ENCODE data around the gene ASB8.

ASB8 gene

DNA sequence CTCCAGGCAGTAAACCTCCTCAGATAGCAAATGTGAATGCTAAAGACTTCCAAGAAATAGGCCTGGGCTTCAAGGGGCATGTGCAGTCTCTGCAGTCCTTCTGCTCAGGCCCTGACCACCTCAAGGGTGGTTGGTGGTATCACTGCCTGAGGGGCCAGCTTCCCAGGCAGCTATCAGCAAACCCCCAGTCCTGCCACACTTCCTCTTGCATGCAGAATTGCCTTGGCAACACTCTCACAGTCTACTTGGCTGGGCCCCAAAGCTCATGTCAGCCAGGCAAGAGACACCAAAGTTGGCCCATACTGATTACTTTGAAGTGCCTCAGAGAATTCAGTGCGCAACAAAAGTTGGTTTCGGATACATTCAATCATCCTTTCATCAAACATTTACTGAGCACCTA lies 3.5 kb upstream of the ASB8 start:
- DNase-seq (ENCODE audit: low spot score), result no peak
- H2BK5ac ChIP-seq (ENCODE audit: low read length), result no peak overlapping the region
- H3K18ac ChIP-seq (ENCODE audit: low read length), result no peak overlapping the region
- no peak overlapping the region for H2AFZ ChIP-seq (ENCODE audit: low read length)
- no peak overlapping the region for H2BK12ac ChIP-seq (ENCODE audit: low read length)
- H3K79me1 ChIP-seq (ENCODE audit: low read depth, low read length), result peaks cover 3% of the 10 kb centered on the region
- no peak overlapping the region for H2BK15ac ChIP-seq (ENCODE audit: low read length)
- peaks cover 0 to 3% of the 10 kb centered on the region in 2 donors for H3K4me1 ChIP-seq (ENCODE audit: control insufficient read depth in 2 of 2, insufficient read depth in 1 of 2, low read depth in 1 of 2, low read length in 2 of 2)
- no peak overlapping the region for H3K4me2 ChIP-seq (ENCODE audit: insufficient read depth, low read length, poor library complexity, severe bottlenecking)
- no peak overlapping the region for H2BK120ac ChIP-seq (ENCODE audit: low read depth, low read length)
- no peak overlapping the region for H3K9ac ChIP-seq (ENCODE audit: low read depth, low read length, poor library complexity)
- no peak overlapping the region for H4K8ac ChIP-seq (ENCODE audit: low read depth, low read length)
- H3K4ac ChIP-seq (ENCODE audit: low read length), result no peak overlapping the region
- no peak overlapping the region for H3K14ac ChIP-seq (ENCODE audit: low read length)
- H3K36me3 ChIP-seq (replicated peaks in 1 of 2; ENCODE audit: control insufficient read depth in 2 of 2, insufficient read depth in 2 of 2, low read length in 2 of 2), result no peaks in the 10 kb centered on the region
- H3K27ac ChIP-seq (replicated peaks; ENCODE audit: low read length), result no peak overlapping the region
- no peaks in the 10 kb centered on the region for H3K9me3 ChIP-seq (replicated peaks in 1 of 2; ENCODE audit: control insufficient read depth in 2 of 2, insufficient read depth in 1 of 2, low read depth in 1 of 2, low read length in 2 of 2)
- no peak overlapping the region for H2AK5ac ChIP-seq (ENCODE audit: low read depth, low read length)
- no peak overlapping the region for H3K4me3 ChIP-seq (ENCODE audit: low read length in 2 of 2)
- H3K27me3 ChIP-seq (ENCODE audit: control insufficient read depth in 3 of 3, insufficient read depth in 3 of 3, low read depth in 1 of 3, low read length in 3 of 3), result peaks cover 0 to 7% (median 0%) of the 10 kb centered on the region in 3 experiments
- H4K91ac ChIP-seq (ENCODE audit: low read depth, low read length, poor library complexity), result no peak overlapping the region
- no peak overlapping the region for H3K23ac ChIP-seq (ENCODE audit: low read depth, low read length, poor library complexity)
- WGBS, 2 donors (ENCODE audit: extremely low coverage in 2 of 2, insufficient read length in 2 of 2, insufficient replicate concordance in 1 of 2), result no CpG with 5 or more reads among the region's 2 CpGs

DNA sequence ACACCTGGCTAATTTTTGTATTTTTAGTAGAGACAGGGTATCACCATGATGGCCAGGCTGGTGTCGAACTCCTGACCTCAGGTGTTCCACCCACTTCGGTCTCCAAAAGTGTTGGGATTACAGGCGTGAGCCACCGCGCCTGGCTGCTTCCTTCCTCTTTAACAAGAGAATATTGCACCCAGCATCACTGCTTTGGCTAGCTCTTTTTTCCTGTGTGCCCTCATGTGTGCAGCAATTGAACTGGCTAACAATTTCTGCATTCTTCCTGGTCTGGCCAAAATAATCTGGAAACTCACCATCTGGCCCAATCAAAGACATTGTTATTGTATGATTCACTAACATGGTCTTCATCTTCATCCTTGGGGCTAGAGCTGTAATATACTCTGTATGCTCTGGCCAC lies 2.7 kb upstream of the ASB8 start:
- Histone ChIP-seq H3K9ac (ENCODE audit: low read depth, low read length, poor library complexity) (no peak overlapping the region), H3K27me3 (ENCODE audit: control insufficient read depth in 3 of 3, insufficient read depth in 3 of 3, low read depth in 1 of 3, low read length in 3 of 3) (peaks cover 0 to 7% (median 0%) of the 10 kb centered on the region in 3 experiments), H3K27ac (replicated peaks; ENCODE audit: low read length) (no peak overlapping the region), H2BK120ac (ENCODE audit: low read depth, low read length) (no peak overlapping the region), H4K8ac (ENCODE audit: low read depth, low read length) (no peak overlapping the region), H3K4me2 (ENCODE audit: insufficient read depth, low read length, poor library complexity, severe bottlenecking) (no peak overlapping the region), H2BK15ac (ENCODE audit: low read length) (no peak overlapping the region), H2BK5ac (ENCODE audit: low read length) (no peak overlapping the region), H3K18ac (ENCODE audit: low read length) (no peak overlapping the region), H3K4ac (ENCODE audit: low read length) (no peak overlapping the region), H3K36me3 (replicated peaks in 1 of 2; ENCODE audit: control insufficient read depth in 2 of 2, insufficient read depth in 2 of 2, low read length in 2 of 2) (no peaks in the 10 kb centered on the region), H3K79me1 (ENCODE audit: low read depth, low read length) (peaks cover 3% of the 10 kb centered on the region), H4K91ac (ENCODE audit: low read depth, low read length, poor library complexity) (no peak overlapping the region), H2AFZ (ENCODE audit: low read length) (no peak overlapping the region), H3K4me3 (ENCODE audit: low read length in 2 of 2) (no peak overlapping the region), H3K14ac (ENCODE audit: low read length) (no peak overlapping the region), H3K23ac (ENCODE audit: low read depth, low read length, poor library complexity) (no peak overlapping the region), H3K4me1 (ENCODE audit: control insufficient read depth in 2 of 2, insufficient read depth in 1 of 2, low read depth in 1 of 2, low read length in 2 of 2) (peaks cover 0 to 3% of the 10 kb centered on the region in 2 donors), H2BK12ac (ENCODE audit: low read length) (no peak overlapping the region), H3K9me3 (replicated peaks in 1 of 2; ENCODE audit: control insufficient read depth in 2 of 2, insufficient read depth in 1 of 2, low read depth in 1 of 2, low read length in 2 of 2) (no peaks in the 10 kb centered on the region), H2AK5ac (ENCODE audit: low read depth, low read length) (no peak overlapping the region)
- WGBS, 2 donors (ENCODE audit: extremely low coverage in 2 of 2, insufficient read length in 2 of 2, insufficient replicate concordance in 1 of 2), result no CpG with 5 or more reads among the region's 5 CpGs
- no peak for DNase-seq (ENCODE audit: low spot score)

DNA sequence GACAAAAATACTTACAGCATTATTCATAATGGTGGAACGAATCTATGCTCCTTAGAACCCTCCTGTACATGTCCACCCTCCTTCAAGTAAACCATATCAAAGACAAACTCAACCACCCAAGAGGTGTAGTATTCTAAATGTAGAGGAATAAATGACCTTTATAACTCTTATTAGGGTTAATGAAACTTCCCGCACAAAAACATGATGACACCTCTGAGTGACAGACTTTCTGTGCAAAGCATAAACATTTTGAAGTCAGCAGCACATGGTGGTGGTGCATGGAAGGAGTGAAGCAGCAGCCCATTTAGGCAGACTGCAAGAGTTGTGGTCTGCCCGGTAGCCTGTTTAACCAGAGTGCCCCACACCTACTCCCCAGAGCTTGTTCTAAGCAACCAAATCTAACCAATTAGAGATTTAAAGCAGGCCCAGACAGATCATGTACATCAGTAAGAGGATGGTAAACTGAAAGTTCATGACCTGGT lies 615 bp upstream of the ASB8 start:
- H3K4me1 ChIP-seq (ENCODE audit: control insufficient read depth in 2 of 2, insufficient read depth in 1 of 2, low read depth in 1 of 2, low read length in 2 of 2), result peaks cover 0 to 3% of the 10 kb centered on the region in 2 donors
- H3K9ac ChIP-seq (ENCODE audit: low read depth, low read length, poor library complexity), result no peak overlapping the region
- no peak overlapping the region for H4K8ac ChIP-seq (ENCODE audit: low read depth, low read length)
- H3K23ac ChIP-seq (ENCODE audit: low read depth, low read length, poor library complexity), result no peak overlapping the region
- peaks cover 0 to 7% (median 0%) of the 10 kb centered on the region in 3 experiments for H3K27me3 ChIP-seq (ENCODE audit: control insufficient read depth in 3 of 3, insufficient read depth in 3 of 3, low read depth in 1 of 3, low read length in 3 of 3)
- WGBS, 2 donors (ENCODE audit: extremely low coverage in 2 of 2, insufficient read length in 2 of 2, insufficient replicate concordance in 1 of 2), result no CpG with 5 or more reads among the region's 3 CpGs
- no peak overlapping the region for H2BK12ac ChIP-seq (ENCODE audit: low read length)
- peaks cover 3% of the 10 kb centered on the region for H3K79me1 ChIP-seq (ENCODE audit: low read depth, low read length)
- DNase-seq (ENCODE audit: low spot score), result no peak
- no peak overlapping the region for H3K18ac ChIP-seq (ENCODE audit: low read length)
- no peak overlapping the region for H2AK5ac ChIP-seq (ENCODE audit: low read depth, low read length)
- H3K27ac ChIP-seq (replicated peaks; ENCODE audit: low read length), result peak overlapping the region; percentile 36
- no peak overlapping the region for H2BK120ac ChIP-seq (ENCODE audit: low read depth, low read length)
- no peak overlapping the region for H2BK5ac ChIP-seq (ENCODE audit: low read length)
- no peaks in the 10 kb centered on the region for H3K36me3 ChIP-seq (replicated peaks in 1 of 2; ENCODE audit: control insufficient read depth in 2 of 2, insufficient read depth in 2 of 2, low read length in 2 of 2)
- no peak overlapping the region for H3K14ac ChIP-seq (ENCODE audit: low read length)
- H3K4ac ChIP-seq (ENCODE audit: low read length), result no peak overlapping the region
- H3K9me3 ChIP-seq (replicated peaks in 1 of 2; ENCODE audit: control insufficient read depth in 2 of 2, insufficient read depth in 1 of 2, low read depth in 1 of 2, low read length in 2 of 2), result no peaks in the 10 kb centered on the region
- H2AFZ ChIP-seq (ENCODE audit: low read length), result peak overlapping the region; percentile 91
- H2BK15ac ChIP-seq (ENCODE audit: low read length), result no peak overlapping the region
- H3K4me2 ChIP-seq (ENCODE audit: insufficient read depth, low read length, poor library complexity, severe bottlenecking), result peak overlapping the region; percentile 22
- no peak overlapping the region for H4K91ac ChIP-seq (ENCODE audit: low read depth, low read length, poor library complexity)
- H3K4me3 ChIP-seq (ENCODE audit: low read length in 2 of 2), result peak overlapping the region in 1 of 2 donors; percentile 85

GRCh38 chr12:48156652-48157017 lies 680 bp downstream of the ASB8 start:
- Histone ChIP-seq H2AFZ (ENCODE audit: low read length) (peak overlapping the region; percentile 91), H4K8ac (ENCODE audit: low read depth, low read length) (no peak overlapping the region), H2BK12ac (ENCODE audit: low read length) (no peak overlapping the region), H3K4ac (ENCODE audit: low read length) (no peak overlapping the region), H3K79me1 (ENCODE audit: low read depth, low read length) (peaks cover 3% of the 10 kb centered on the region), H3K4me1 (ENCODE audit: control insufficient read depth in 2 of 2, insufficient read depth in 1 of 2, low read depth in 1 of 2, low read length in 2 of 2) (peaks cover 0 to 3% of the 10 kb centered on the region in 2 donors), H3K4me3 (ENCODE audit: low read length in 2 of 2) (peak overlapping the region; percentile 33 to 85), H2BK120ac (ENCODE audit: low read depth, low read length) (no peak overlapping the region), H3K27ac (replicated peaks; ENCODE audit: low read length) (no peak overlapping the region), H2AK5ac (ENCODE audit: low read depth, low read length) (no peak overlapping the region), H3K27me3 (ENCODE audit: control insufficient read depth in 3 of 3, insufficient read depth in 3 of 3, low read depth in 1 of 3, low read length in 3 of 3) (peaks cover 0 to 5% (median 0%) of the 10 kb centered on the region in 3 experiments), H3K18ac (ENCODE audit: low read length) (no peak overlapping the region), H2BK5ac (ENCODE audit: low read length) (no peak overlapping the region), H3K36me3 (replicated peaks in 1 of 2; ENCODE audit: control insufficient read depth in 2 of 2, insufficient read depth in 2 of 2, low read length in 2 of 2) (no peaks in the 10 kb centered on the region), H4K91ac (ENCODE audit: low read depth, low read length, poor library complexity) (no peak overlapping the region), H3K9ac (ENCODE audit: low read depth, low read length, poor library complexity) (no peak overlapping the region), H3K14ac (ENCODE audit: low read length) (no peak overlapping the region), H2BK15ac (ENCODE audit: low read length) (no peak overlapping the region), H3K23ac (ENCODE audit: low read depth, low read length, poor library complexity) (no peak overlapping the region), H3K9me3 (replicated peaks in 1 of 2; ENCODE audit: control insufficient read depth in 2 of 2, insufficient read depth in 1 of 2, low read depth in 1 of 2, low read length in 2 of 2) (no peaks in the 10 kb centered on the region), H3K4me2 (ENCODE audit: insufficient read depth, low read length, poor library complexity, severe bottlenecking) (peak overlapping the region; percentile 70)
- WGBS, 2 donors (ENCODE audit: extremely low coverage in 2 of 2, insufficient read length in 2 of 2, insufficient replicate concordance in 1 of 2), result no CpG with 5 or more reads among the region's 8 CpGs
- no peak for DNase-seq (ENCODE audit: low spot score)

Data from neuronal stem cell (in vitro differentiated cells).